ENCODE results near the gene OLIG1. TPM values are rescaled to one million over a fixed set of nuclear protein-coding genes. Genes with fewer than 3 reads are reported as not detected.

The OLIG1 gene
- total RNA-seq, 1 donor from 2014 or later, result not detected

DNA sequence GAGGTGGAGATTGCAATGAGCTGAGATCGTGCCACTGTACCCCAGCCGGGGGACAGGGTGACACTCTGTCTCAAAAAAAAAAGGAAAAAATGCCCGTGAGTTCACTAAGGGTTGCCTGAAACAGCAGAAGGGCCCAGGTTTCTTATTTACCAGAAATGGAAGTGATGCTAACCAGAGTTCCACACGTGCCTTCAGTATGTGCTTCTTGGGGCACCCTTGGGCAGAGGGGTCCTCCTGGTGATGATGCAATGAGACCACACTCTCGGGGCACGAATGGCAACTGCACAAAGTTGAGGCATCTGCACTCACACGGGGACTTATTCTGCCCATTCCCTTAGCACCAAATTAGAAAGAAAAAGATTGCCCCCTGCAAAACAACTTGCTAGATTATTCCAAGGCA, 29.2 kb downstream of the OLIG1 start:
- DNase-seq (ENCODE audit: low spot score), result no peak

DNA sequence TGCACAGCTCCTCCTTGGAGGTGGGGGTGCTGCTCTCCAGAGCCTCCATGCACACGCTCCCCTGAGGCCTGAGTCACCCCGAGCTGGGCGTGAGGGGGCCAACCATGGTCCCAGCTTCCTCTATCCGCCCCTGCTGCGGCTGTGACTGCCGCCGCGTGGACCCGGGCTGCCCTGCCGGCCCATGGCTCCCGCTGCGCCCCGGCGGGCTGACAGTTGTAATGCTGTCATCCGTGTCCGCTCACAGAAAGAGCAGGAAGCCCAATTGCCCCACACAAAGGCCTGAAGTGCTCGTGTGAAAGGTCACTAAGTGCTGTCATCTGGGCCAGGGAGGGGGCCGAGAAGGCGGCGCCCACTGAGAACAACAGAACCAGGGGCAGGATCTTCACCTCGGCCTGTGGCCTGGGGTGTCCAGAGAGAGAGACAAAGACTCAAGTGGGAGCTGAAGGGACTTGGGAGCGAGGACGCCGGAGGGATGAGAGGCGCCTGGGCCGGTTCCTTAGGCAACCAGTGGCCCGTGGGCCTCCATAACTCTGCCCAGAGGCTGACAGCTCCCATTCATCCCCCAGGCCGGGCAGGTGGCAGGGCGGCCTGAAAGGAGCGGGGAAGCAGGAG, 31.5 kb downstream of the OLIG1 start:
- no peak for DNase-seq (ENCODE audit: low spot score)

DNA sequence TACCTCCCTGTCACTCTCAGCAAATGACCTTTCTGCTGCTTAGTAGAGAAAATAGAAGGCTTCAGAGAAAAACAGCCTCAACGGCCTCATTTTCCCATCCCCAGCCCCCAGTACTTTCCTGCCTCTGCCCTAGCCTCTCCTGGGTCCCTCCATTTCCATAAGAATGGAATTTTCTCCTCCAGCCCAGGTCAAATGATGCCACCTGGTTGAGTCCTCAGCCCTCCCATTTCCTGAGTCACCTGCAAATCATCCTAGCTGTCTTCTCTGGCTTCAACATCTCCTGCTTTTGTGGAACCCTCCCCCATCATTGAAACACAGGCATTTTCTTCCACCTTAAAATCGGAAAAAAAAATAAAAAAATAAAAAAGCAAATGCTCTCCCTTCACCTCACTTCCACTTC, 35.1 kb downstream of the OLIG1 start:
- no peak for DNase-seq (ENCODE audit: low spot score)

DNA sequence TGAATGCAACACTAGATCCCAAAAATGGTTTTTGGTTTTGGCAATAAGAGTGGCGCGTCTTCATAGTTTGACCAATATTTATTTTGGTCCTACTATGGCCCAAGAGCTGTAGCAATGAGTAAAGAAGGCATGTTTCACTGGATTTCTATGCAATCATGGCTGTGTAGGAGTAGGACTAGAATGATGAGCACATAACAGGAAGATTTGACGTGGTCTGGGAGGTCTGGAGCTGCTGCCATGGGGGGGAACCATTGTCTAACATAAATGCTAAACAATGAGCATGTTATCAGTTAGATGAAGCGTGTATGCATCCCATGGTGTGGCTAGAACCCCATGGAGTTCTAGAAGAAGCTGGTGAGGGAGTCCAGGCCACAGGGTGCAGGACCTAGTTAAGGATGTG, 38.3 kb downstream of the OLIG1 start:
- no peak for DNase-seq (ENCODE audit: low spot score)

DNA sequence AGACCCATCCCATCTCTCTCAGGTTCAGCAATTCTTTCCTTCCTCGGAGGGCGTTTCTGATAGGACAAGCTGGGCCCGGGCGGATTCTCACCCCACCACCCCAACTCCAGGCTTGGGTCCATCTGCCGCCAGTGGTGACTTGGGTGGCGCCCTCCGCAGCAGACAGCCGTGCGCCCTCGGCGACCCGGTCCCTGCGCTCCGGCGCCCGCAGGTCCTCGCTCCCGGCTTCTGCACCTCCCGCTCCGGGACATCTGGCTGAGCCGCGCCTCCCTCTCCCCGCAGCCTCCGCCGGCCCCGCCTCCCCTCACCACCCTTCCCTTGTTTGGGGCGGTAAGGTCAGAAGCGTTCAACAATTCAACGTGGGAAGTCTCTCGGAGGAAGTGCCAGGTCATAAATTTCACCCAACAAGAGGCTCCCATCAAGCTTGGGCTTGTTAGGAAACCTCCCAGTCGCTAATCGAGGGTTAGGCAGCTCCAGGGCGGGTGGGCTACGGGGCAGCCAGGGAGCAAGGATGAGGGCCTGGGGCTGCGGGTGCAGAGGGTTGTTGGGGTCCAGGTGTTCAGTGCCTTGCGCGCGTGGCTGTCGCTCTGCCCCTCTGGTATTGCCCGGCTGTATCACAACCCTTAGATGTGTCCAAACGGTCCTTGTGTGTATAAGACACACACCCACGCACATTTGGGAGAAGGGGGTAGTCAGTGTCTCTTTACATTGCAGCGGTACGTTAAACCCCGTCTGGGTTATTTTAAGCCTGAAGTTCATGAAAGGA, 39.8 kb downstream of the OLIG1 start:
- DNase-seq (ENCODE audit: low spot score), result no peak

DNA sequence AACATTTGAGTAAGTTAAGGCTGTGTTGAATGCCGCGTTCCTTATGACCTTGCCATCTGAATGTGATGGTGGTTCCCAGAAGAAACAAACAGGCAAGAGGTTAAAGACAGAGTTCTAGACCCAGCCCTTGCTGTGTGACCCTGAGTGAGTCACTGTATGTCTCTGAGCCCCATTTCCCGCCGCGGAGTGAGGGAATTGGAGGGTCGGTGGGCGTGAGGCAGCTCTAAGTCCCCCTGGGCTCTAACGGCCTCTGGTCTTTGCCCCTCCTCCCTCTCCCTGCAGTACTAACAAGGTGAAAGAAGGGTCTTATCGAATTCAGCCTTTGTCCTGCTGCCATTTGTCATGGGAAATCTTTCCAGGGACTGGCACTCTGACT, 40.4 kb downstream of the OLIG1 start:
- DNase-seq (ENCODE audit: low spot score), result no peak

DNA sequence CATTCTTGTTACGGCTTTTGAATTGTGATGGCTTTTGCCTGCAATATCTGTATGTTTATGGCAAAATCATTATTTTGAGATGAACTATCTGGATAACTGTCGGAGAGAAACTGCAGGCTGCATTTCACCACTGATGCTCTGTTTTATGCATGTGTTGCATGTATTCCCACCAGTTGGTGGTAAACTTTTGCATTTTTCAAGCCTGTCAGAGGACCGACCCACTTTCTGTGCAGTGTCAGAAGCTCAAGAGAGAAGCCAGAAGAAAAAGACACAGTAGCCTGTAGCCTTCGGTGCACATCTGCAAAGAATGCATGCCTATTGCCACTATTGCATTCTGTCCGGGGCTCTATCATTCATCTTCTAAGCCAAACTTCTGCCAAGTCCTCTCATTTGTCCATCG, 41.6 kb downstream of the OLIG1 start:
- DNase-seq (ENCODE audit: low spot score), result no peak

DNA sequence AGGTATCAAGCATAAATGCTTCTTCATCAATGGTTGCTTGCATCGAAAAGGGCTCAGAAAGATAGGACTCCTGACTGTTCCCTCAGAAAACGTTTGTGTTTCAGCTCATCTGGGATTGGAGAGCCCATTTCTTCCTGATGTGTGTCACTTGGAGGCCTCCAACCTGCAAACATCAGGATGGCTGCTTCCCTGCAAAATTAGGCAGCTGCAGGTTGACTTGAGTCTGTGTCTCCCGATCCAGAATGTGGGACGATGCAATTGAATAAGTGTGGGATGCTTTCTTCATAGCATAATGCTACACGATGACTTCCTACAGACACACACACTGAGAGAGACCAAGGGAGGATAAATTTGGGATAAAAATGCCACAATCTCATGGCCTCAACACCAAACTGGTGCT, 42.2 kb downstream of the OLIG1 start:
- no peak for DNase-seq (ENCODE audit: low spot score)

DNA sequence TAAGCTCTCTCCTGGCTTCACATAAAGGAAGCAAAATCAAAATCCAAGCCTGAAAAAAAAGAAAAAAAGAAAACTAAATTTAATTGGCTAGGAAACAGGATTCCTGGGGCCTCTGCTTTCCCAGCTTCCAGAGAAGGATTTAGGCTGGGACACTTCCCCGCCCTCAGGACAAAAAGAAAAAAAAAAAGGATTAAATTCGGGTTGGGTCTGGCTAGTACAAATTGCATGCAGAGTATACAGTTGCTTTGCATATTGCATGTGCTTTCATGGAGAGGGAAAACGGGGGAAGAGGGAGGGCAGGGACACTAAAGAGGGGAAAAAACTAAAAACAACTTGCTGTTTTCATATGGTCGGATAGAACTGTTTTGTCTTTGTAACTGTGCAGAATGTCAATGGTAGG, 42.7 kb downstream of the OLIG1 start:
- DNase-seq (ENCODE audit: low spot score), result peak; percentile 35

DNA sequence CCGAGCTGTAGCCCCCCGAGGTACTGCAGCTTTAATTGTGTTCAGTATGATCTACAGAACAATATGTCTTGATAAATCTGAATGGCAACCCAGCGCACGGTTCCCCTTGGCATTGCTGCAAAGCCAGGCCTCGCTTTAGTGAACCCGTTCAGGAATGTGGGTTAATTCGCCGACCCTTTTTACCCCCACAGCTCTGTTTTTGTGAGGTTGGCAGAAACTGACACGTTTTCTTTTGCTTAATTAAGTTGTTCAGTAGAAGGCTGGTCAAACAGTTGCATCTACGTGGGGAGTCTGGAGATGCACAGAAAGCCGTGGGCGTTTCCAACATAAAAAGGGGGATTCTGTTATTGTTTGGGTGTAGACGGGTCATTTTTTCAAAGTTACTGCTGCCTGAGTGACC, 43.2 kb downstream of the OLIG1 start:
- no peak for DNase-seq (ENCODE audit: low spot score)

DNA sequence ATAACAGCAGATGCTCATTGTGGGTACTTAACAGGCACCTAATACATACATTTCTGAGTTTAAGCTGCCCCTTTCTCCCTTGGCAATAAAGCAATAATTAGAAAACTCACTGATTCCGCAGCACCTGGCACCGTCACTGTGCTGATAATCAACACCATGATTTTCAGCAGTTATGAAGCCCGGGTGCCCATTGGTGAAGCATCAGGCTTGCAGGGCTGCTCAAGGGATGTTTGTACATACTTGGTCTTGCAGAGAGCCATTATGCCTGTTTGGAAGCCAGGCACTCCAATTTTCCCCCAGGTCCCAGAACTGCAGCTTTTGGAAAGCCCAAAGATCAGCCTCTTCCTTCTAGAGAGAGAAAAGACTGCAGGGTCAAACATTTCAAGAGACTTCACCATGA, 44.3 kb downstream of the OLIG1 start:
- no peak for DNase-seq (ENCODE audit: low spot score)

DNA sequence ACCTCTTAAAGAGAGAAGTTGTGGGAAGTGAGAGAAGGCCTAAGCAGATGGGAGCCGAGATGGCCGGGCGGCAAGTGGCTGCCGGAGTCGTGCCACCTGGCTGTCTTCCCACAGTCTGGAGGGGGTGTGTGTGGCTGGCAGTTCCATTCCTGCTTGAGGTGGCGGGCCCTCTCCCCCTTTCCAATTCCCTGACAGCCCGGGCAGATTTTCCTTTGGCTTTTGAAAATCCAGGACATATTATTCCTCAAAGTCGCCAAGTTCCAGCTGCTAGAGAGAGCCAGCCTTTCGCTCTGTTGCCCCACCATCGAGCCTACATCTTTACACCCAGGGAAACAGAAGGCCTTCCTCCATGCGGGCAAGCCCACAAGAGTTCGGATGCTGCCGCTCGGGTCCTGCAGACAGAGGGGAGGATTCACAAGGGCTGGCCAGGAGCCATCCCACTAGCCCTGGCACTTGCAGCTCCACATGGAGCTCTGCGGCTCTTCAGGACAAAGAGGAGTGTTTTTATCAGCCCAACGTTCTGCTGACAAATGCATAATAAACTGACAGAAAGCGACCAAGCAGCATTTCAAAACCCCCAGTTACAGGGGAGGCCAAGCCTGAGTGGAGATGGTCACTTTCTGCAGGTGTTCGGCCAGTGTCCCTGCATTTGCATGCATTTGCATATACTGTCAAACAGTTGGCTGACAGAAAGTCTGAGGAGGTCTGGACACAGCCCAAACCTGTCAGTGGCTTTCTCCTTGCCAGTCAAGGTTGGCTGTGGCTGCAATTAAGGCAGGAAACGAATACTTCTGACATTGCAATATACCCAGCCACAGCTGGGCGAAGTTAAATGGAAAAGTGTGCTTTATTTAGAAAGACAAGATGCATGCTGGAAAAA, 45.9 kb downstream of the OLIG1 start:
- no peak for DNase-seq (ENCODE audit: low spot score)

DNA sequence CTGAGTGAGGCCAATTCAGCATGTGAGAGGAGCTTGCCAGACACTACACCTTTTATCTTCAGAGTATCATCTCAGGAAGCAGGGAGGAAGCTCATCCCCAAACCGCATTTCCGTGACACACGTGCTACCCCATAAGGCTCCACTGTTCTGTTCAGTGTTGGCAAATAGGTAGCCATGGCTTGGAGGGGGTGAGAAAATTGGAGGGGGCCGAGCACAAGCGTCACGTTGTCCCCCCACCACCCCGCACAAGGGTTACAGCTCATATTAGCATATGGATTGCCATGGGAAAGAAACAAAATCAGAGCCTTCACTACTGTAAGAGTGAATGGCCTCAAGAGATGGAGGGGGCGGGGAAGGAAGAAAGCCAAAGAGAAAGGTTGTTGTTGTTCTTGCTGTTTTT, 46.7 kb downstream of the OLIG1 start:
- no peak for DNase-seq (ENCODE audit: low spot score)

DNA sequence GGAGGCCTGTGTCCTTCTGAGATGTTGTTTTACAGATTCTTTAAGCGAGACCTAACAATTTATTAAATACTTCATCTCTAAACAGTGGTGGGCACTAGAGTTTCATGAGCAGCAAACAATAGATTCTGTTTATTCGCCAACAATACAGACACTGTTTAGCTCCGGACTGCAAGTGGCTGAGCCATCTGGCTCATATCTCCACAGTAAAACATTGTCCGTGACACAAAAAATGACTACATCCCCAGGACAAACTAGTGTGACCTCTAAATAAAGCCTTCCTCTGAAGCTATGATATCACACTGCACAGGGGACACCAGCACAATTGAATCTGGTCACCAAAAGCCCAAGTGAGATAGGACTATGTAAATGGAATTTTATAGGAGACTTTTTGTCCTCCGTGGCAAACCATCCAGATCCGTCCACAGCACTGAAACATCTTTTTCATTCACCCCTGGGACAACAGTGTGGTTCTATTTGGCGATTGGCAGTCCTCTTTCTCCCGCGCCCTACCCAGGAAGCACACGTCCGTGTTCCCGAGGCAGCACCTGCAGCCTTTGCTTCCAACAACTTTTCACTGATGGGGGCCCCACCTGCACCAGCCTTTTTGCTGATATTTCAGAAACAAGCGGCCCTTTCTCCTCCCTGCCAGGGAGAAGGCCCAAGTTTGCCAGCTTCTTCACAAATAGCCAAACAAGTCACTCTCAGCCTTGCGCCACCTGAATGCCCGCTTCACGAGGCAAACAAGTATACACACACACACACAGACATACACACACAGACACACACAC, 47.4 kb downstream of the OLIG1 start:
- DNase-seq (ENCODE audit: low spot score), result no peak

Other genes starting within 250 kb of the OLIG1 start
- gene OLIG2, start 44.2 kb upstream of the OLIG1 start, total RNA-seq (ENCODE audit: insufficient read depth, low replicate concordance), result not detected
- 2.2 TPM for gene IFNAR2, start 159.8 kb downstream of the OLIG1 start, total RNA-seq (ENCODE audit: insufficient read depth, low replicate concordance)
- gene IL10RB, start 196.2 kb downstream of the OLIG1 start, total RNA-seq (ENCODE audit: insufficient read depth, low replicate concordance), result 45.7 TPM